Smooth muscle cell of the pulmonary artery (primary cell): ENCODE results near the gene BRF1. TPM values are rescaled to one million over a fixed set of nuclear protein-coding genes. Genes with fewer than 3 reads are reported as not detected.

Experiments used
- total RNA-seq: library from RNA; depleted of rRNA; stranded (reverse); fragments of >200 nt; gene quantifications from 2 replicates; pipeline ENCODE4 v1.2.3, GENCODE V29; 2014

Gene BRF1, protein sequence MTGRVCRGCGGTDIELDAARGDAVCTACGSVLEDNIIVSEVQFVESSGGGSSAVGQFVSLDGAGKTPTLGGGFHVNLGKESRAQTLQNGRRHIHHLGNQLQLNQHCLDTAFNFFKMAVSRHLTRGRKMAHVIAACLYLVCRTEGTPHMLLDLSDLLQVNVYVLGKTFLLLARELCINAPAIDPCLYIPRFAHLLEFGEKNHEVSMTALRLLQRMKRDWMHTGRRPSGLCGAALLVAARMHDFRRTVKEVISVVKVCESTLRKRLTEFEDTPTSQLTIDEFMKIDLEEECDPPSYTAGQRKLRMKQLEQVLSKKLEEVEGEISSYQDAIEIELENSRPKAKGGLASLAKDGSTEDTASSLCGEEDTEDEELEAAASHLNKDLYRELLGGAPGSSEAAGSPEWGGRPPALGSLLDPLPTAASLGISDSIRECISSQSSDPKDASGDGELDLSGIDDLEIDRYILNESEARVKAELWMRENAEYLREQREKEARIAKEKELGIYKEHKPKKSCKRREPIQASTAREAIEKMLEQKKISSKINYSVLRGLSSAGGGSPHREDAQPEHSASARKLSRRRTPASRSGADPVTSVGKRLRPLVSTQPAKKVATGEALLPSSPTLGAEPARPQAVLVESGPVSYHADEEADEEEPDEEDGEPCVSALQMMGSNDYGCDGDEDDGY
- 29.8 and 41.4 TPM in 2 replicates for total RNA-seq

DNA sequence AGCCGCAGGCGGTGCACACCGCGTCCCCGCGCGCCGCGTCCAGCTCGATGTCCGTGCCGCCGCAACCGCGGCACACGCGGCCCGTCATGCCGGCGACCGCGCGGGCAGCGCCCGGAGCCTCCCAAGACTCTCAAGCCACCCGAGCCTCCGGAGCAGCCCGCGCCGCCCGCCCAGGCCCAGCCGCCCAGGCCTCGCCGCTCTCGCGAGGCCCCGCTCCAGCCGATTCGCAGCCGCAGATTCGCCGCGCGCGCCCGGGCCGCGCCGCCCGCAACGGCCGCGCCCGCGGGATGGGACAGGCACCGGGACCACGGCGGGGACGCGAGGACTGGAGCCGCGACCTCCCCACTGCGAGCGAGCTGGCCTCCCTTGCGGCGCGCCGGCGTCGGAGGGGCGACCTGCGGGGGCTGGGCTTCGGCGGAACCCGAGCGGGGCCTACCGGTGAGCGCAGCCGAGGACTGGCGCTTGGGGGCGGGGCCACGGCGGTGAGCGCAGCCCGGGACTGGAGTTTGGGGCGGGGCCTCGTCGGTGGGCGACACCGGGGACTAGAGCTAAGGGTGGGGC lies at the start of gene BRF1:
BRF1 (minus strand) TSS at position 460 of the 561 bp plus-strand sequence; CDS start at position 88, 372 bp downstream.

DNA sequence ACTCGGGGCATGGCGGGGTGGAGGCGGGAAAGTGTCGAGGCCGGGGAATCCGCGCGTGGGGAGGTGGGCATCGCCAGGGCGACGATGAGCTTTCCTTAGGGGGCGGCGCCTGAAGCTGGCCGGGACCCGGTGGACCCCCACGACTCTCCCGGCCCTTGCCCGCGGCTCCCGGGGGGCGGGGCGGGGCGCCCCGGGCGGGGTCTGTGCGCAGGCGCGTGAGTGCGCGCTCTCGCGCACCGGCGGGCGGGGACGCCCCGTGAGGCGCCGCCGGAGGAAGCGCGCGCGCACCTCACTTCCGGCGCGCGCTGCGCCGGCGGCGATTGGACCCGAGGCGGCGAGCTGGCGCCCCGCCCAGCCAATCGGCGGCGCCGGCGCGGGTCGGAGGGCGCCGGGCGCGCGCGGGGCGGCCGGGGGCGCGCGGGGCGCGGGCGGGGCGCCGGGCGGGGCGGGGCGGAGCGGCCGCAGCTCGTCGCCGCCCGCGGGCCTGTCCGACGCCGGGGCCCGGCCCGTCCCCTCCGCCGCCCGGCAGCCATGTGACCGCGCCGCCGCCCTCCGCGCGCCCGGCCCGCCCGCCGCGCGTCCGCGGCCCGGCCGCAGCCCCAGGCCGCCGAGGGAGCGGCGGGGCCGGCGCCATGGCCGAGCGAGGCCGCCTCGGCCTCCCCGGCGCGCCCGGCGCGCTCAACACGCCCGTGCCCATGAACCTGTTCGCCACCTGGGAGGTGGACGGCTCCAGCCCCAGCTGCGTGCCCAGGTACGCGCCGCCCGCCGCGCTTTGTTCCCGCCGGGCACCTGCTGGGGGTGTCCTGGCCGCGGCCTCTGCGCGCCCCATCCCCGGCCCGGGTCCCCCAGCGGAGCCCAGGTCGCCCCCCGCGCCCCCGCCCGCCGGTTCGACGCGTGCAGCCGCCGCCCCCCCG lies 13.7 kb upstream of the BRF1 start, which contains the start of gene PACS2:
PACS2 (plus strand) TSS at position 462 of the 914 bp plus-strand sequence; CDS start at position 633, 171 bp downstream.

DNA sequence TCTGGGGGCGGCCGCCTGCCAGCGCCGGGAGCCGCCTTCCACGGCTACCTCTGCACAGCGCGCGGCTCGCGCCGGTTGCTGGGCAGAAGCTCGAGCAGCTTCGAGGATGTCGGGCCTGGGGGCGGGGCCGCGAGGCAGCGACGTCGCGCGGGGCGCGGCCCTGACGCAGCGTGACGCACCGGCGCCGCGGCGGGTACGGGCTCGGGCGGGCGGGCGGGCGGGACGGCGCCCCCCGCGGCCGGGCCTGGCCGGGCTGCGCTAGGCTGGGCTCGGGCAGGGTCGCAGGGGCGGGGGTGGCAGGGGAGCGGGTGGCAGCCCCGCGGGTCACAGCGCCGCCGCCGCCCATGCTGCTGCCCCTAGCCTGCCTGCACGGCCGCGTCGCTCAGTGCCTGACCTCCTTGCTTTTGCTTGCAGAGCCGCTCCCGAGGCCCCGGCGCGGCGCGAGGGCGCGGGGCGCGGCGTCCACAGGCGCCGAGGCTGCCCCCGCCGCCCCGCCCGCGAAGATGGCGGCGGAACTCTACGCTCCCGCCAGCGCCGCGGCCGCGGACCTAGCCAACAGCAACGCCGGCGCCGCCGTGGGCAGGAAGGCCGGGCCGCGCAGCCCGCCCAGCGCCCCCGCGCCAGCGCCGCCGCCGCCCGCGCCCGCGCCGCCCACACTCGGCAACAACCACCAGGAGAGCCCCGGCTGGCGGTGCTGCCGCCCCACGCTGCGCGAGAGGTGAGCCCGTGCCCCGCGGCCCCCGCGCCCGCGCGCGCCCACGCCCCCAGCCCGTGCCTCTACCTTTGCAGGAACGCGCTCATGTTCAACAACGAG lies 52.2 kb downstream of the BRF1 start, which contains the start of gene BTBD6:
BTBD6 (plus strand) TSS at position 166 of the 814 bp plus-strand sequence; CDS start at position 345, 179 bp downstream.

DNA sequence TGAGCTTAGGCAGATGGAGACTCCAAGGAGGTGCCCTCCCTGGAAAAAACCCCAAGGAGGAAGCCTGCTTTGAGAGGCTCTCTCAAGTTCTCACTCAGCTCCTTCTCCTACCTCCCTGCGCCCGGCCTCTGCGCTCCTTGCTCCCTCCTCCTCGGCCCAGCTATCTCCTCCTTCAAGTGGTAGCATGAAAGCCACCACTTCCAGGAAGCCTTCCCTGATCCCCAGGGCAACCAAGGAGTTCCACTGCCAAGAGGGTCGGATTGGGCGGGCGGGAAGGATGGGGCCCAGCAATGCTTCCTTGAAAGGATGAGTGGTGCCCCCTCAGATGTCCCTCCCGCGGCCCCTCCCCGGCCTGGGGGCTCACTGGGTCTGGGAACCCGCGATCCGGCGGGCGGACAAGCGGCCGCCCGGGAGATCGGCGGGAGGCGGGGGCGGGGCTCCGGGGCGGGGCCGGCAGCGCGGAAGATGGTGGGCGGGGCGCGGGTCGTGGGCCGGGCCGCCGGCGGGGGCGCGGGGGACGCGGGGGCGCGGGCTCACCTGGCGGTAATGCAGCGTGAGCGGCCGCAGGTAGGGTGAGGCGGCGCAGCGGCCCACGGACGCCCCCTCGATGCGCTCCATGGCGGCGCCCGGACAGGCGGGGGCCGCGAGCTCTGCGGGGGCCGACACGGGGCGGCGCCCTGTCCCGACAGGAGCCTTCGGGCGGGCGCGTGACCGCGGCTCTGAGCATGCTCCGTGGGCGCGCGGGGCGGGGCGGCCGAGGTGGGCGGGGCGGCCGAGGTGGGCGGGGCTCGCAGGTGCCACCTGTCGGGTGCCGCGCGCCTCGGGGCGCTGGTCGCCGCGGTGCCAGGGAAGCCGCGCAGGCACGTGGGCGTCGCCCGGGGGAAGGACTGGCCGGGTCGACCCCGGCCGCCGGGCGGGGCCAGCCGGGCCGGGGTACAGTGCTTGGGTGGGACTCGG lies 119.9 kb downstream of the BRF1 start, which contains the start of gene NUDT14:
NUDT14 (minus strand) TSS at position 721 of the 957 bp plus-strand sequence; CDS start at position 618, 103 bp downstream.

DNA sequence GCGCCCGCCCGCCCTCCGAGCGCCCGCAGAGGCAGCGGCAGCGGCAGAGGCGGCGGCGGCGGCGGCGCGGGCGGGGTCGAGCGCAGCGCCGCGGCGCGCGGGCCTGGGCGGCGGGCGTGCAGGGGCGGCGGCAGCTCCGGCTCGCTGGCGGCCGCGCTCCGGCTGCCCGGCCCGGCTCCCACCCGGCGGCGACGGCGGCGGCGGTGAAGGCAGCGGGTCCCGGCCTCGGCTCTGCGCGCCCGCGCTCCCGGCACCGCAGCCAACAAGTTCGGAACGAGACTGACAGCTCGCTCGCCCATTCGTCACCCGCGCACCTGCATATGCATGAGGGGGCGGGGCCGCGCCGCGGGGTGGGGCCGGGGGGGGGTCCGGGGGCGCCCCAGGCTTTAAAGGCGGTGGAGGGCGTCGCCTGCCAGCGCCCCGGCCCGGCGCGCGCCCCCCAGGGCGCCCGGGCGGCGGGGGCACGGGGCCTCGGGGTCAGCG lies 132.3 kb downstream of the BRF1 start, which contains the start of gene JAG2:
JAG2 (minus strand) TSS at position 281 of the 483 bp plus-strand sequence. CDS start 356 bp downstream, outside the sequence.

Other genes starting within 250 kb of the BRF1 start
- gene GPR132, start 235.6 kb downstream of the BRF1 start, total RNA-seq = 0.03 and 0.26 TPM in 2 replicates
- gene JAG2, start 132.2 kb downstream of the BRF1 start, total RNA-seq = 1.3 and 4.0 TPM in 2 replicates
- 8.7 and 16.6 TPM in 2 replicates for gene NUDT14, start 119.7 kb downstream of the BRF1 start, total RNA-seq
- gene BTBD6, start 52.5 kb downstream of the BRF1 start, total RNA-seq = 37.7 and 73.1 TPM in 2 replicates
- gene PACS2, start 13.7 kb upstream of the BRF1 start, total RNA-seq = 56.4 and 101 TPM in 2 replicates
- gene TEX22, start 97.5 kb upstream of the BRF1 start, total RNA-seq = 0.17 and 0.39 TPM in 2 replicates
- gene MTA1, start 118.8 kb upstream of the BRF1 start, total RNA-seq = 39.4 and 61.5 TPM in 2 replicates
- gene CRIP2, start 173.8 kb upstream of the BRF1 start, total RNA-seq = 89.3 and 154 TPM in 2 replicates
- 5.1 and 7.4 TPM in 2 replicates for gene CRIP1, start 185.9 kb upstream of the BRF1 start, total RNA-seq
- 3.2 and 4.9 TPM in 2 replicates for gene TEDC1, start 190.2 kb upstream of the BRF1 start, total RNA-seq
- 8.9 and 13.0 TPM in 2 replicates for gene TMEM121, start 225.6 kb upstream of the BRF1 start, total RNA-seq